HG03457 (cell line): Measurements from ENCODE around the gene ALOX12.
"Not testable (repeated sequence)": the region's sequence is repeated elsewhere in the genome, so short reads cannot be mapped to it uniquely, and the experiment has no call there.

Experiments used
- ATAC-seq: cut with Tn5 transposase; IDR thresholded peaks from one replicate; pipeline ENCODE4 v1.9.1; 2021; ENCODE audit warnings: moderate number of reproducible peaks; ENCODE audit not compliant: unreplicated experiment

Gene ALOX12

DNA sequence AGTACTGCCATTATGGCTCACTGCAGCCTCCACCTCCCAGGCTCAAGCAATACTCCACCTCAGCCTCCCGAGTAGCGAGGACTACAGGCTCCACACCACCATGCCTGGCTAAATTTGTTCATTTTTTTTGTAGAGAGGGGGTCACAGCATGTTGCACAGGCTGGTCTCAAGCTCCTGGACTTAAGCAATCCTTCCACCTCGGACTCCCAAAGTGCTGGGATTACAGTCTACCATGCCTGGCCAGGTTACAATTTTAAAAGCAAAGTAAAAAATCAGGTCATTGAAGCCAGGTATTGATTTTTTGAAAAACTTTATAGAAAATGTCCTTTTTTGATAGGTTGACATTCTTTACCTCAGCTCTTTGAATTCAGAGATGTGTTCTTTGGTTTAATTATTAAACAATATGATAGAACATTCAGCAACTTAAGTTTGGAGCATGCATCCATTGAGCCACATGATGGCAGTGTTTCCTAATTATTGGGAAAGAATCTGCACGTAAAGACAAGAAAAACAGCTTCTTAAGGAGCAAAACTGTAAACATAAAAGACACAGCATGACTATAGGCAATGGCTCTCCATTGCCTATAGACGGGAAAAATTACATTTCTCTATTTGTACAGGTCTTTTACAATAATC lies 49.8 kb downstream of the ALOX12 start:
- no peak for ATAC-seq

DNA sequence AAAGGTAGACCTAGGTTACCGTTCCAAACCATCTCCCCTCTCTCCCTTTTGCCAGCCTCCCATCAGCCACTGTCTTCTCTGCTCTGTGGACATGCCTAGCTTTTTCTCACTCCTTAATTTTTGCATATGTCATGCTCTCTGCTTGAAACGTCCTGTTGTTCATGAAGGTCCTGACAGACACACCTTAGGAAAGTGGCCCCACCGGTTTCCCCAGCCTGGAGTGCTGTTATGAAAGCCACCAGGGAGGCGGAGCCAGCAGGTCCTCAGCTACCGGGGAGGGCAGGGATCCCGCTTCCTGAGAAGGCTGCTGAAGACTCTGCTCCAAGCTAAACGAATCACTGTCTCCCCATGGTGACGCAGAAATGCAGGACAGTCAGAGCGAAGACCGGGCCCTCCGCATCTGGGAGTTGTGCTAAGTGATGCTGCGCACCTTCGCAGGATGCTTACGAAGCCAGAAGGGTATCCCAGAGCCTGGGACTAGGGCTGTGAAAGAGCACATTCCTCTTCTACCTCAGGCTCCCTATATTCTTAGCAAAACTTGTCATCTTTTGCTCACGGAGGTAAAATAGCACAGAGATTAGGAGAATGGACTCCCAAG lies 50.4 kb downstream of the ALOX12 start:
- ATAC-seq: no peak

DNA sequence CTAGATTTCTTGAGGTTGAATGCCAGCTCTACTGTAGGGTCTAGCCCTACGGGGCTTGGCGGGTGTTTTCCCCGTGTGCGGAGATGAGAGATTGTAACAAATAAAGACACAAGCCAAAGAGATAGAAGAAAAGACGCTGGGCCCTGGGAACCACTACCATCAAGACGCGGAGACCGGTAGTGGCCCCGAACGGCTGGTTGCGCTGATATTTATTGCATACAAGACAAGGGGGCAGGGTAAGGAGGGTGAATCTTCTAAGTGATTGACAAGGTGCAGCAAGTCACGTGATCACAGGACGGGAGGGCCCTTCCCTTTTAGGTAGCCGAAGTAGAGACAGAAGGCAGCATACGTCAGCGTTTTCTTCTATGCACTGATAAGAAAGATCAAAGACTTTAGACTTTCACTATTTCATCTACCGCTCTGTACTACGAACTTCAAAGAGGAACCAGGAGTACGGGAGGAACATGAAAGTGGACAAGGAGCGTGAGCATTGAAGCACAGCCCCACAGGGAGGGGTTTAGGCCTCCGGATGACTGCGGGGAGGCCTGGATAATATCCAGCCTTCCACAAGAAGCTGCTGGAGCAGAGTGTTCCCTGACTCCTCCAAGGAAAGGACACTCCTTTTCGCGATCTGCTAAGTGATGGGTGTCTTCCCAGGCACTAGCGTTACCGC lies 51.0 kb downstream of the ALOX12 start:
- ATAC-seq: not testable (repeated sequence)

DNA sequence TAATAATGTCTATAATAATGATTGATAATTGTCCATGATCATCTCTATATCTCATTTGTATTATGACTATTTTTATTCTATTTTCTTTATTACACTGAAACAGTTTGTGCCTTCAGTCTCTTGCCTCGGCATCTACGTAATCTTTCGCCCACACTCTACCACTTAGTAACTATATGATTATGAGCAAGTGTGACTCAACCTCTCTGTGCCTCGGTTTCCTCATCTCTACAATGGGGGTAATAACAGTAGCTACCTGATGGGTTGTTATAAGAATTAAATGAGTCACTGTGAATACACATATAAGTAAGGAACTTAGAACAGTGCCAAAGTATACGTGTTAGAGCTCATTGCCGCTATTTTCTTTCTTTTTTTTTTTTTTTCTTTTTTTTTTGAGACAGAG lies 51.7 kb downstream of the ALOX12 start:
- ATAC-seq: no peak

DNA sequence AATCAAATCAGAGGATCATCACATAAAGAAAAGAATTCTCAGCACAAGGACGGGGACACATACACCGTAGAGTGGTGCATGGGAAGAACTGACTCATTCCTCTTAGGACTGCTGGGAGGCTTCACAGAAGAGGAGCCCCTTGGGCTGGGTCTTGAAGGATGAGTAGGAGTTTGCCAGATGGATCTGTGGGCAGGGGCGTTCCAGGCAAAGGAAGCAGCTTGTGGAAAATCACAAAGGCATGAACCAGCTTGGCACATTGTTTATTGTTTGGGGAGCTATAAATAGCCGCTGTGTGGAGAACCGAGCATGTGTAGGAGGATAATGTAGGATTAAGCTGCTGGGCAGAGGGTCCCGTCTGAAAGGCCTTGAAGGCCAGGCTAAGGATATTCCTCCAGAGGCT lies 53.1 kb downstream of the ALOX12 start:
- no peak for ATAC-seq

DNA sequence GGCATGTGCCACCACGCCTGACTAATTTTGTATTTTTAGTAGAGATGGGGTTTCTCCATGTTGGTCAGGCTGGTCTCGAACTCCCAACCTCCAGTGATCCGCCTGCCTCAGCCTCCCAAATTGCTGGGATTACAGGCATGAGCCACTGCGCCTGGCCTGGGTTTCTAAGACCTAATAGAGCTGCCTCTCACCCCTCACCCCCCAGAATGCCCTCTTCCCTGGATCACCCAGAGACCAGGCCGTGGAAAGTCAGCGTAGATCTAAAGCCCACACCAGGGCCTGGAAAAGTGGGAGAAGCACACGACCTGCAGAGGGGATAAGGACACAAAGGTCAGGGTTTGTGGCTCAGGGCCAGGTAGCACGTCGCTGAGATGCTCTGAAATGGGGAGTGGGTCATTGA lies 54.7 kb downstream of the ALOX12 start:
- ATAC-seq: not testable (repeated sequence)

DNA sequence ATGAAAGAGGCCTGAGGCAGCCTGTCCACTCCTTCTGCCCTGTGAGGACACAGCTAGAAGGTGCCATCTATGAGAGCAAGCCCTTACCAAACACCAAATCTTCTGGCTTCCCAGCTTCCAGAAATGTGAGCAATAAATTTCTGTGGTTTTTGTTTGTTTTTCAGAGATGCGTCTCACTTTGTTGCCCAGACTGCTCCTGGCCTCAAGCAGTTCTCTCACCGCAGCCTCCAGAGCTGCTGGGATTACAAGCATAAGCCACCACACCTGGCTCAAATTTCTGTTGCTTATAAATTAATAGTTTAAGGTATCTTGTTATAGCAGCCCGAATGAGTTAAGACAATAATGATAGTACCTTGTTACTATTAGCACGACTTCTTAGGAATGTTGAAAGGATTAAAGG lies 60.5 kb downstream of the ALOX12 start:
- no peak for ATAC-seq

DNA sequence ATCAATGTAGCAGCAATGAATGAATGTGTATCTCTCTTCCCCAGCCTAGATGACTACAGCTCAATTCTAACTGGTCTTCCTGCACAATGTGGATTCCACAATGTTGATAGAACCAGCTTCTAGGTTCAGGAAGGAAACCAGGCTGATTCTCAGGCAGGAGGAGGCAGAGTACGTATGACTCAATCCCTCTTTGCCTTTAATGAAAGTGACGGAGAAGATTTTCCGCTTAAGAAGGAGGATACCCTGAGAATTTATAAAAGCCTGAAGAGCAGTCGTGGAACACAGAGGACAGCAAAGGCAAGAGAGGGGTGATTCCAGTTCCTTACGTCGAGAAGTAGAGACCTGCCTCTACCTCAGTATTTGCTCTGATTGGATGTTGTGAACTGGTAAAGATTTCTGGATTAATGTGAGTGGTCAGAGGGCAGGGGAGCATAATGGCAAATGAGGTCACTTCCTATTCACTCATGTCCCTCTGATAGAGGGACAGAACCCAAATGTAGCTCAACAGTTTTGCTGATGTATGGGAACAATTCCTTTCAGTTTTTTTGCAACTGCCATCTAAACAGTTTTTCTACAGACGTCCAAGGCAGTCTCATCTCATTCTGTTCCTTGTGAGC lies 63.1 kb downstream of the ALOX12 start:
- ATAC-seq: no peak
